Heart right ventricle (tissue), 16 donors: ENCODE data around the gene CRYGC. TPM values are rescaled to one million over a fixed set of nuclear protein-coding genes. Genes with fewer than 3 reads are reported as not detected.

Source experiments
- ATAC-seq, 8 donors: fragments of 200-7000 bp; cut with Tn5 transposase; one replicate each; pipeline ENCODE4 v1.9.1; 2020; ENCODE audit warnings: mild to moderate bottlenecking in 8 of 8, moderate library complexity in 8 of 8, moderate number of reproducible peaks in 1 of 8
- DNase-seq, 2 donors: peaks; one replicate each; pipeline ENCODE4 v3.0.0-alpha.2; 2020
- H3K27ac ChIP-seq, 10 donors: fragments of 200-600 bp; sonication (generic) in 2 of 10; one replicate each; pipeline versions ENCODE4 v1.5.0 to v1.8.0; 2020 to 2022; ENCODE audit warnings: mild to moderate bottlenecking in 3 of 10
- H3K27me3 ChIP-seq, 7 donors: fragments of 200-600 bp; one replicate each; pipeline ENCODE4 v1.8.0; 2021 to 2022; ENCODE audit warnings: mild to moderate bottlenecking in 2 of 7
- H3K36me3 ChIP-seq, 9 donors: fragments of 200-600 bp; sonication (generic) in 1 of 9; one replicate each; pipeline versions ENCODE4 v1.5.0 to v1.8.0; 2020 to 2022; ENCODE audit warnings: mild to moderate bottlenecking in 2 of 9
- H3K4me1 ChIP-seq, 9 donors: fragments of 200-600 bp; sonication (generic) in 1 of 9; one replicate each; pipeline versions ENCODE4 v1.5.0 to v1.8.0; 2020 to 2022; ENCODE audit warnings: mild to moderate bottlenecking in 4 of 9
- H3K4me3 ChIP-seq, 10 donors: fragments of 200-600 bp; sonication (generic) in 2 of 10; one replicate each; pipeline versions ENCODE4 v1.5.0 to v1.8.0; 2020 to 2022; ENCODE audit warnings: mild to moderate bottlenecking in 7 of 10, moderate library complexity in 2 of 10
- H3K9me3 ChIP-seq, 11 donors: fragments of 200-600 bp in 10 of 11; sonication (generic) in 2 of 11; one replicate each; pipeline versions ENCODE4 v1.5.0 to v1.8.0; 2013 to 2022; ENCODE audit warnings: mild to moderate bottlenecking in 2 of 11, control low read depth in 1 of 11, moderate library complexity in 1 of 11
- WGBS, 2 donors: extraction: QIAGEN DNeasy Blood & Tissue Kit; methylation state at CpG; one replicate each; pipeline ENCODE4 v1.1.7; 2013; ENCODE audit warnings: inconsistent platforms in 1 of 2; 5-methylcytosine and 5-hydroxymethylcytosine counted together
- intact Hi-C, 10 donors: fragments of 100-400 bp; cut with DNase I; formaldehyde crosslinking; loops; one replicate each; pipeline versions ENCODE4 v1.11.1 to v1.14.2; 2022
- long read RNA-seq, 3 donors: library from polyadenylated mRNA; unstranded; transcript quantifications; one replicate each; pipeline ENCODE4 v2.0.0, GENCODE V29; 2020 to 2021
- polyA plus RNA-seq, 2 donors: library from polyadenylated mRNA; stranded (reverse); fragments of 200-250 nt; gene quantifications; one replicate each; pipeline ENCODE4 v1.2.3, GENCODE V29; 2013
- total RNA-seq, 10 donors: library from RNA; stranded (reverse); fragmentation: NEBNext Ultra II Directional in 3 of 10; extraction: Animal tissue kit (Norgen Biotek cat#: 25700) in 3 of 10; gene quantifications; one replicate each; pipeline versions ENCODE4 v1.2.1 to v1.2.4, GENCODE V29; 2021 to 2023
- TF ChIP-seq, protein P1 (sequence below), 9 donors: fragments of 200-600 bp; sonication (generic) in 2 of 9; IDR thresholded peaks; one replicate each; pipeline versions ENCODE4 v1.5.0 to v1.8.0; 2021 to 2022; ENCODE audit warnings: antibody characterized with exemption in 9 of 9, mild to moderate bottlenecking in 5 of 9, moderate library complexity in 1 of 9
- donor health status: Arrhythmogenic right ventricular cardiomyopathy.
- donor health status: ischemic (EF 13 %, LVEDD 7.1; RV severe dilation, severe dysfunction).
- donor health status: healthy with polysubstance abuse.
- donor health status: DM: no; HTN: yes; CAD: no.
- donor health status: DM: no; HTN: no; CAD: no.
- donor health status: ischemic (EF 25% LVEDD 6.9; RV normal size, moderate dysfunction).
- donor health status: ischemic (EF 25% LVEDD 5.7; RV mildly dilated, moderate dysfunction).
- donor health status: healthy.
- donor health status: DM: yes; HTN: yes; CAD: no.
- donor health status: Ischemic cardiomyopathy.
- donor health status: ischemic (EF 35%, LVEDD 5.7; RV mildly dilated, moderate dysfunction).
- donor health status: nonischemic (EF 11% LVEDD 7.7; RV severe dilation, severe dysfunction).
- donor health status: DM: yes; HTN: yes; CAD: no.
- donor health status: PGD.
- donor health status: ischemic (EF 29% LVEDD 5.4; RV normal size, mild dysfunction).
- donor health status: nonischemic (EF 23%, LVEDD 6.1; RV moderate dilation, normal function).

The CRYGC gene, protein sequence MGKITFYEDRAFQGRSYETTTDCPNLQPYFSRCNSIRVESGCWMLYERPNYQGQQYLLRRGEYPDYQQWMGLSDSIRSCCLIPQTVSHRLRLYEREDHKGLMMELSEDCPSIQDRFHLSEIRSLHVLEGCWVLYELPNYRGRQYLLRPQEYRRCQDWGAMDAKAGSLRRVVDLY
- total RNA-seq: not detected
- polyA plus RNA-seq: not detected
- long read RNA-seq, donor 1: 0 reads
- long read RNA-seq, donor 2: 0 reads
- long read RNA-seq, donor 3: 0 reads

DNA sequence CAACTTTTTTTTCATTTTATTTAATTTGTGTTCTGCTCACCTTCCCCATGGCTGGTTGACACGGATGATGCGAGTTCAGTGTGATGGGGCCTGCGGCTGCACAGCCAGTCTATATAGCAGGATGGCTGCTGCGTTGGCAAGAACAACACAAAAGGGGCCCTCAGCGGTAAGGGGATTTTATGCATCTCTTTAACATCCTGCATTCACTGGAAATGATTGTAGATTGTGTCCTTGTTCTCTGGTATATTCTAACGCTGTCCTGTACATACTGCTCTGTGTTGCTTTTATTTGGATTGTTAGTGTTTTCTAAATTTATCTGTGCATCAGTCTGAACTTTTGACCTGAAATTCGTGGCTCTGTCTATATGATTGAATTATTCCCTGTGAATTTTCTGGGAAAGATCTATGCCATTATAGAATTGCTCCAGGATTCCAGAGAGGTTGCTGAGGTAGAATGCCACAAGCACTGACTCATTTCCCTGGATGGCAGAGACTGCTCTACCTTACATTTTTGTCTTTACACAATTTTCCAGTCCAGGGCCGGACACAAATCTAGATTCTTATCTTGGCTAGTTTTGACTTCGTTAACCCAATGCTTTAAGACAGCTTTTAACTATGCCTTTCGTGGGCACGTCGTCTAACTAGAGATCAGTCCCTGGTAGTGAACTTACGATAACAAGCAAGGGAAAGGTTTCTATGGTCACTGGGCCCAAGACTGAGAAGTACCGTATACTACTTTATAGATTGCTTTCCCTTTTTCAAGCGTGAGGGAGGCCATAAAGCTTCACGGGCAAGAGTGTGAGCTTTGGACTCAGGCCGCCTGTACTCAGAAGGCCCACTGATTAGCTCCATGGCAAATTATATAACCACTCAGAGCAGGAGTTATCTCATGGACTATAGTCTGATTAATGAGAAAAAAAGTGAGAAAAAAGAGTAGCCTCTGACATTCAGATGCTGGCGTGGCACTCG is at the start of gene CRYGC:
CRYGC (minus strand) TSS at position 85 of the 968 bp plus-strand sequence; CDS start at position 49, 36 bp downstream.
- TF ChIP-seq, protein P1, sequence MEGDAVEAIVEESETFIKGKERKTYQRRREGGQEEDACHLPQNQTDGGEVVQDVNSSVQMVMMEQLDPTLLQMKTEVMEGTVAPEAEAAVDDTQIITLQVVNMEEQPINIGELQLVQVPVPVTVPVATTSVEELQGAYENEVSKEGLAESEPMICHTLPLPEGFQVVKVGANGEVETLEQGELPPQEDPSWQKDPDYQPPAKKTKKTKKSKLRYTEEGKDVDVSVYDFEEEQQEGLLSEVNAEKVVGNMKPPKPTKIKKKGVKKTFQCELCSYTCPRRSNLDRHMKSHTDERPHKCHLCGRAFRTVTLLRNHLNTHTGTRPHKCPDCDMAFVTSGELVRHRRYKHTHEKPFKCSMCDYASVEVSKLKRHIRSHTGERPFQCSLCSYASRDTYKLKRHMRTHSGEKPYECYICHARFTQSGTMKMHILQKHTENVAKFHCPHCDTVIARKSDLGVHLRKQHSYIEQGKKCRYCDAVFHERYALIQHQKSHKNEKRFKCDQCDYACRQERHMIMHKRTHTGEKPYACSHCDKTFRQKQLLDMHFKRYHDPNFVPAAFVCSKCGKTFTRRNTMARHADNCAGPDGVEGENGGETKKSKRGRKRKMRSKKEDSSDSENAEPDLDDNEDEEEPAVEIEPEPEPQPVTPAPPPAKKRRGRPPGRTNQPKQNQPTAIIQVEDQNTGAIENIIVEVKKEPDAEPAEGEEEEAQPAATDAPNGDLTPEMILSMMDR (IDR thresholded peaks at IDR 0.05): no peak
- Histone ChIP-seq H3K36me3 (no peaks in the 10 kb centered on the region), H3K27me3 (peaks cover 0 to 27% (median 11%) of the 10 kb centered on the region in 7 donors), H3K4me3 (no peak within 1 kb of the TSS), H3K9me3 (no peaks in the 10 kb centered on the region), H3K4me1 (no peaks in the 10 kb centered on the region), H3K27ac (no peak within 1 kb of the TSS)
- intact Hi-C loops: no loop called here
- 75 to 79% methylated on average over 19 of the region's 19 CpGs for WGBS, 2 donors
- ATAC-seq: no peak
- DNase-seq: no peak

DNA sequence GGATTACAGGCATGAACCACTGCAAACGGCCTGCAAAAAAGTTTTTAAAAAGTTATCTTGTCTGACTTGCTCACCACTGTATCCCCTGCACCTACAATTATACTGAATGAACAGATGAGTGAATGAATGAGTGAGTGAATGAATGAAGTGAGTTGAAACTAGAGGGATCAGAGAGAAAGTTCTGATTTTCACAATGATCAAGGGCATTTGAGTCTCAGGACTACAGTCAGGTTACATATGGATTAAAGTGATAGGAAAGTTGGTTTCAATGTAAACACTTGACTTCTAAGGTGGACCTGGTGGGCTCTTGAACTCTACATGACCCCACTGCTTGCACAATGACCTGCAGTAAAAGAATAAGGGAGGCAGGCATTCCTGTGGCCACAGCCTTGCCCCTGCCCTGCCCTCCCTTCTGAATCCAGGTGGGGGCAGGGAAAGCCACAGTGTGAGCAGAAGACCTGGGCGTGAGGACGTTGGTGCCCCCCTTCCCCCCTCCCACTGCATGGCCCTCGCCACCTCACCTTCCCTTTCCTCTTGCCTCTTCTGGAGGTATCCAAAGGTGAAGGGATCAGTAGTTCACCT is 49.5 kb upstream of the CRYGC start:
- intact Hi-C loops: loop anchor here in 4 of 10 donors (5.0 to 10.0 kb wide), 2 partner anchors 73 to 76 kb away; partner anchors contain the start of gene IDH1 (in 1 of the 4)
- H3K36me3 ChIP-seq: no peaks in the 10 kb centered on the region
- DNase-seq (no peak), ATAC-seq (no peak)
- H3K27ac ChIP-seq: no peak overlapping the region
- no peaks in the 10 kb centered on the region for H3K9me3 ChIP-seq
- TF ChIP-seq, protein P1 (IDR thresholded peaks at IDR 0.05): no peak
- 68 to 78% methylated on average over 4 of the region's 4 CpGs for WGBS, 2 donors
- peaks cover 0 to 21% (median 5%) of the 10 kb centered on the region in 7 donors for H3K27me3 ChIP-seq
- no peak overlapping the region for H3K4me3 ChIP-seq
- H3K4me1 ChIP-seq: peaks cover 0 to 10% (median 0%) of the 10 kb centered on the region in 9 donors

DNA sequence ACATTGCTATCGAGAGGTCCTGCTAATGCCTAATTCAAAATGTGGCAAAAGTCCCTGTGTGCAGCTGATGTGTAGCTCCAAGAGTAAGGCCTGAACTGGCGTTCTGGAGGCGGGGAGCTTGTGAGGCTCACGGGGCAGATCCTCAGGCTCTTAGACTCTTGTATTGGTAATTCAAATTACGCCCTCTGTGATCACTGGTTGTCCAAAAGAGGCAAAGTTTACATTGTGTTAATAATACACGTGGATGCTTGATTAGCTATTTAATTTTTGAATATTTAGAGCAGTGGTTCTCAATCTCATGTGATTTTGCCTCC is 46.2 kb upstream of the CRYGC start:
- H3K9me3 ChIP-seq: no peaks in the 10 kb centered on the region
- H3K4me3 ChIP-seq: no peak overlapping the region
- H3K27ac ChIP-seq: no peak overlapping the region
- WGBS, 2 donors: 65 to 72% methylated on average over 6 of the region's 6 CpGs
- H3K4me1 ChIP-seq: peaks cover 0 to 23% (median 0%) of the 10 kb centered on the region in 9 donors
- TF ChIP-seq, protein P1 (IDR thresholded peaks at IDR 0.05): no peak
- H3K36me3 ChIP-seq: no peaks in the 10 kb centered on the region
- peaks cover 0 to 9% (median 0%) of the 10 kb centered on the region in 7 donors for H3K27me3 ChIP-seq
- DNase-seq (no peak), ATAC-seq (no peak)
- intact Hi-C loops: loop anchor here in 6 of 10 donors (2.0 to 10.0 kb wide), 4 partner anchors 75 to 79 kb away; partner anchors contain the start of gene IDH1 (in 2 of the 6)
